ENCODE data around the gene IRF2. TPM values are rescaled to one million over a fixed set of nuclear protein-coding genes. Genes with fewer than 3 reads are reported as not detected.

IRF2 gene
- total and polyA plus RNA-seq, 2 of the 8 experiments (the other 6 are each of a cell fraction or from before 2014, with no cell fraction given), result 13.8 to 17.0 TPM

DNA sequence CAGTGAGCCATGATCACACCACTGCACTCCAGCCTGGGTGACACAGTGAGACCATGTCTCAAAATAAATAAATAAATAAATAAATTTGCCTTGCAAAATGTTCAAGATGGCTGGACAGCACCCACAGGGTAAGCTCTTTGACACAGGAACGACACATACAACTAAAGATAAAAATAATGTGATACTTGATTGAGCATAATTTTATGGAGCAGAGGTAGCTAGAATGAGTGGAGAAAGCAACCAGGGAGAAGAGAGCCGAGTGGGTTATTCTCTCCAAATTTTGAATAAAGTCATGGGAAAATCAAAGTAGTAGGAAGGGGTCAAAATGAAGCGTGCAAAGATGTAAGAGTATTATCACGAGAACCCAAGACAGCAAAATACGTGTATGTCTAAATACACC, 121.5 kb downstream of the IRF2 start (continued):
- TF ChIP-seq, protein P1, sequence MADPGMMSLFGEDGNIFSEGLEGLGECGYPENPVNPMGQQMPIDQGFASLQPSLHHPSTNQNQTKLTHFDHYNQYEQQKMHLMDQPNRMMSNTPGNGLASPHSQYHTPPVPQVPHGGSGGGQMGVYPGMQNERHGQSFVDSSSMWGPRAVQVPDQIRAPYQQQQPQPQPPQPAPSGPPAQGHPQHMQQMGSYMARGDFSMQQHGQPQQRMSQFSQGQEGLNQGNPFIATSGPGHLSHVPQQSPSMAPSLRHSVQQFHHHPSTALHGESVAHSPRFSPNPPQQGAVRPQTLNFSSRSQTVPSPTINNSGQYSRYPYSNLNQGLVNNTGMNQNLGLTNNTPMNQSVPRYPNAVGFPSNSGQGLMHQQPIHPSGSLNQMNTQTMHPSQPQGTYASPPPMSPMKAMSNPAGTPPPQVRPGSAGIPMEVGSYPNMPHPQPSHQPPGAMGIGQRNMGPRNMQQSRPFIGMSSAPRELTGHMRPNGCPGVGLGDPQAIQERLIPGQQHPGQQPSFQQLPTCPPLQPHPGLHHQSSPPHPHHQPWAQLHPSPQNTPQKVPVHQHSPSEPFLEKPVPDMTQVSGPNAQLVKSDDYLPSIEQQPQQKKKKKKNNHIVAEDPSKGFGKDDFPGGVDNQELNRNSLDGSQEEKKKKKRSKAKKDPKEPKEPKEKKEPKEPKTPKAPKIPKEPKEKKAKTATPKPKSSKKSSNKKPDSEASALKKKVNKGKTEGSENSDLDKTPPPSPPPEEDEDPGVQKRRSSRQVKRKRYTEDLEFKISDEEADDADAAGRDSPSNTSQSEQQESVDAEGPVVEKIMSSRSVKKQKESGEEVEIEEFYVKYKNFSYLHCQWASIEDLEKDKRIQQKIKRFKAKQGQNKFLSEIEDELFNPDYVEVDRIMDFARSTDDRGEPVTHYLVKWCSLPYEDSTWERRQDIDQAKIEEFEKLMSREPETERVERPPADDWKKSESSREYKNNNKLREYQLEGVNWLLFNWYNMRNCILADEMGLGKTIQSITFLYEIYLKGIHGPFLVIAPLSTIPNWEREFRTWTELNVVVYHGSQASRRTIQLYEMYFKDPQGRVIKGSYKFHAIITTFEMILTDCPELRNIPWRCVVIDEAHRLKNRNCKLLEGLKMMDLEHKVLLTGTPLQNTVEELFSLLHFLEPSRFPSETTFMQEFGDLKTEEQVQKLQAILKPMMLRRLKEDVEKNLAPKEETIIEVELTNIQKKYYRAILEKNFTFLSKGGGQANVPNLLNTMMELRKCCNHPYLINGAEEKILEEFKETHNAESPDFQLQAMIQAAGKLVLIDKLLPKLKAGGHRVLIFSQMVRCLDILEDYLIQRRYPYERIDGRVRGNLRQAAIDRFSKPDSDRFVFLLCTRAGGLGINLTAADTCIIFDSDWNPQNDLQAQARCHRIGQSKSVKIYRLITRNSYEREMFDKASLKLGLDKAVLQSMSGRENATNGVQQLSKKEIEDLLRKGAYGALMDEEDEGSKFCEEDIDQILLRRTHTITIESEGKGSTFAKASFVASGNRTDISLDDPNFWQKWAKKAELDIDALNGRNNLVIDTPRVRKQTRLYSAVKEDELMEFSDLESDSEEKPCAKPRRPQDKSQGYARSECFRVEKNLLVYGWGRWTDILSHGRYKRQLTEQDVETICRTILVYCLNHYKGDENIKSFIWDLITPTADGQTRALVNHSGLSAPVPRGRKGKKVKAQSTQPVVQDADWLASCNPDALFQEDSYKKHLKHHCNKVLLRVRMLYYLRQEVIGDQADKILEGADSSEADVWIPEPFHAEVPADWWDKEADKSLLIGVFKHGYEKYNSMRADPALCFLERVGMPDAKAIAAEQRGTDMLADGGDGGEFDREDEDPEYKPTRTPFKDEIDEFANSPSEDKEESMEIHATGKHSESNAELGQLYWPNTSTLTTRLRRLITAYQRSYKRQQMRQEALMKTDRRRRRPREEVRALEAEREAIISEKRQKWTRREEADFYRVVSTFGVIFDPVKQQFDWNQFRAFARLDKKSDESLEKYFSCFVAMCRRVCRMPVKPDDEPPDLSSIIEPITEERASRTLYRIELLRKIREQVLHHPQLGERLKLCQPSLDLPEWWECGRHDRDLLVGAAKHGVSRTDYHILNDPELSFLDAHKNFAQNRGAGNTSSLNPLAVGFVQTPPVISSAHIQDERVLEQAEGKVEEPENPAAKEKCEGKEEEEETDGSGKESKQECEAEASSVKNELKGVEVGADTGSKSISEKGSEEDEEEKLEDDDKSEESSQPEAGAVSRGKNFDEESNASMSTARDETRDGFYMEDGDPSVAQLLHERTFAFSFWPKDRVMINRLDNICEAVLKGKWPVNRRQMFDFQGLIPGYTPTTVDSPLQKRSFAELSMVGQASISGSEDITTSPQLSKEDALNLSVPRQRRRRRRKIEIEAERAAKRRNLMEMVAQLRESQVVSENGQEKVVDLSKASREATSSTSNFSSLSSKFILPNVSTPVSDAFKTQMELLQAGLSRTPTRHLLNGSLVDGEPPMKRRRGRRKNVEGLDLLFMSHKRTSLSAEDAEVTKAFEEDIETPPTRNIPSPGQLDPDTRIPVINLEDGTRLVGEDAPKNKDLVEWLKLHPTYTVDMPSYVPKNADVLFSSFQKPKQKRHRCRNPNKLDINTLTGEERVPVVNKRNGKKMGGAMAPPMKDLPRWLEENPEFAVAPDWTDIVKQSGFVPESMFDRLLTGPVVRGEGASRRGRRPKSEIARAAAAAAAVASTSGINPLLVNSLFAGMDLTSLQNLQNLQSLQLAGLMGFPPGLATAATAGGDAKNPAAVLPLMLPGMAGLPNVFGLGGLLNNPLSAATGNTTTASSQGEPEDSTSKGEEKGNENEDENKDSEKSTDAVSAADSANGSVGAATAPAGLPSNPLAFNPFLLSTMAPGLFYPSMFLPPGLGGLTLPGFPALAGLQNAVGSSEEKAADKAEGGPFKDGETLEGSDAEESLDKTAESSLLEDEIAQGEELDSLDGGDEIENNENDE (IDR thresholded peaks at IDR 0.05; ENCODE audit: insufficient replicate concordance, low read length), result no peak
- TF ChIP-seq KDM1A (IDR thresholded peaks at IDR 0.05; ENCODE audit: borderline replicate concordance, low read length) (no peak), SAP30 (IDR thresholded peaks at IDR 0.05; ENCODE audit: insufficient read depth, insufficient replicate concordance, low read length) (no peak), MAFK (IDR thresholded peaks at IDR 0.05; ENCODE audit: low read depth, low read length) (no peak), KDM4A (IDR thresholded peaks at IDR 0.05; ENCODE audit: low read depth, low read length, severe bottlenecking) (no peak), SUZ12 (IDR thresholded peaks at IDR 0.05; ENCODE audit: low read length) (no peak), BCL11A (IDR thresholded peaks at IDR 0.05; ENCODE audit: low read depth in 2 of 2, low read length in 2 of 2) (no peak), TBP (IDR thresholded peaks at IDR 0.05; ENCODE audit: low read depth, low read length) (no peak)
- TF ChIP-seq, protein P2, sequence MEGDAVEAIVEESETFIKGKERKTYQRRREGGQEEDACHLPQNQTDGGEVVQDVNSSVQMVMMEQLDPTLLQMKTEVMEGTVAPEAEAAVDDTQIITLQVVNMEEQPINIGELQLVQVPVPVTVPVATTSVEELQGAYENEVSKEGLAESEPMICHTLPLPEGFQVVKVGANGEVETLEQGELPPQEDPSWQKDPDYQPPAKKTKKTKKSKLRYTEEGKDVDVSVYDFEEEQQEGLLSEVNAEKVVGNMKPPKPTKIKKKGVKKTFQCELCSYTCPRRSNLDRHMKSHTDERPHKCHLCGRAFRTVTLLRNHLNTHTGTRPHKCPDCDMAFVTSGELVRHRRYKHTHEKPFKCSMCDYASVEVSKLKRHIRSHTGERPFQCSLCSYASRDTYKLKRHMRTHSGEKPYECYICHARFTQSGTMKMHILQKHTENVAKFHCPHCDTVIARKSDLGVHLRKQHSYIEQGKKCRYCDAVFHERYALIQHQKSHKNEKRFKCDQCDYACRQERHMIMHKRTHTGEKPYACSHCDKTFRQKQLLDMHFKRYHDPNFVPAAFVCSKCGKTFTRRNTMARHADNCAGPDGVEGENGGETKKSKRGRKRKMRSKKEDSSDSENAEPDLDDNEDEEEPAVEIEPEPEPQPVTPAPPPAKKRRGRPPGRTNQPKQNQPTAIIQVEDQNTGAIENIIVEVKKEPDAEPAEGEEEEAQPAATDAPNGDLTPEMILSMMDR (IDR thresholded peaks at IDR 0.05; ENCODE audit: control extremely low read depth in 1 of 3, insufficient read depth in 1 of 3, low read depth in 1 of 3, low read length in 3 of 3), result no peak
